Ectodermal cell (in vitro differentiated cells): ENCODE data around the gene ZDHHC3.

Source experiments
- H3K27ac ChIP-seq: 2 replicates; pipeline ENCODE4 v1.7.0; 2013; ENCODE audit warnings: mild to moderate bottlenecking, low read depth, low read length; ENCODE audit not compliant: insufficient read depth, poor library complexity, severe bottlenecking
- H3K27me3 ChIP-seq: 2 replicates; pipeline ENCODE4 v1.7.0; 2013; ENCODE audit warnings: mild to moderate bottlenecking, low read length; ENCODE audit not compliant: insufficient read depth, control insufficient read depth, poor library complexity, severe bottlenecking
- H3K36me3 ChIP-seq: one replicate; pipeline ENCODE4 v1.7.0; 2013; ENCODE audit warnings: low read length; ENCODE audit not compliant: control insufficient read depth, insufficient read depth
- H3K4me1 ChIP-seq: one replicate; pipeline ENCODE4 v1.7.0; 2013; ENCODE audit warnings: low read length; ENCODE audit not compliant: control insufficient read depth, insufficient read depth
- H3K4me3 ChIP-seq: 2 replicates; pipeline ENCODE4 v1.7.0; 2013; ENCODE audit warnings: low read depth, low read length, control low read depth; ENCODE audit not compliant: insufficient read depth
- H3K9me3 ChIP-seq: 2 replicates; pipeline ENCODE4 v1.7.0; 2013; ENCODE audit warnings: mild to moderate bottlenecking, low read length, moderate library complexity; ENCODE audit not compliant: control insufficient read depth
- WGBS, 2 experiments: methylation state at CpG; one replicate each; pipeline ENCODE4 v1.1.7; 2013; ENCODE audit warnings: missing lambda C conversion rate in 2 of 2; 5-methylcytosine and 5-hydroxymethylcytosine counted together

Gene ZDHHC3

DNA sequence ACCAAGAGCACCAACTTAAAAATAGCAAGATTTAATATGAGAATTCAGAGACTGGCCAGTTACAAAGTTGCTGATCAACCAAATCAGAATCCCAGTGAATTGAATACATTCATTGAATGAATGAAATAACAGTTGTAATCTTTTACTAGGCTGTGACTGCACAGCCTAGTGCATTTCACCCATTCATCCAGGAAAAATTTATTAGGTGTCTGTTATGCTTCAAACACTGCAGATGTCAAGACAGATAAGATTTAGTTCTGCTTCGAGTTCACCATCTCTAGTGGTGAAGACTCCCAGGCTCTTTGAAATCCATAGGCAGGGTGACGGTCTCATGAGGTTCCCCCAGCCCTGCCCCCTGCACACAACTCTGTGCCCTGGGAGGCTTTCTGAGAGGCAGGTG is 72.7 kb downstream of the ZDHHC3 start:
- H3K9me3 ChIP-seq = no peaks in the 10 kb centered on the region
- H3K4me1 ChIP-seq = no peaks in the 10 kb centered on the region
- WGBS, 2 experiments = 96% methylated on average over 2 of the region's 2 CpGs
- no peak overlapping the region for H3K27ac ChIP-seq
- H3K36me3 ChIP-seq = no peaks in the 10 kb centered on the region
- no peak overlapping the region for H3K4me3 ChIP-seq
- no peaks in the 10 kb centered on the region for H3K27me3 ChIP-seq

- 95% methylated on average over 4 of the region's 4 CpGs for WGBS, 2 experiments
- H3K9me3 ChIP-seq = no peaks in the 10 kb centered on the region
- H3K27me3 ChIP-seq = no peaks in the 10 kb centered on the region
- H3K36me3 ChIP-seq = no peaks in the 10 kb centered on the region
- no peak overlapping the region for H3K4me3 ChIP-seq
- no peaks in the 10 kb centered on the region for H3K4me1 ChIP-seq
- no peak overlapping the region for H3K27ac ChIP-seq
These were observed 73.3 kb downstream of the ZDHHC3 start for GRCh38 chr3:44902628-44903027.

- Histone ChIP-seq H3K9me3 (no peaks in the 10 kb centered on the region), H3K27me3 (no peaks in the 10 kb centered on the region), H3K4me1 (no peaks in the 10 kb centered on the region), H3K4me3 (no peak overlapping the region), H3K36me3 (no peaks in the 10 kb centered on the region), H3K27ac (no peak overlapping the region)
- WGBS, 2 experiments = 83 to 87% methylated on average over 13 of the region's 13 CpGs
These were observed 76.1 kb downstream of the ZDHHC3 start for GRCh38 chr3:44899683-44900367.

DNA sequence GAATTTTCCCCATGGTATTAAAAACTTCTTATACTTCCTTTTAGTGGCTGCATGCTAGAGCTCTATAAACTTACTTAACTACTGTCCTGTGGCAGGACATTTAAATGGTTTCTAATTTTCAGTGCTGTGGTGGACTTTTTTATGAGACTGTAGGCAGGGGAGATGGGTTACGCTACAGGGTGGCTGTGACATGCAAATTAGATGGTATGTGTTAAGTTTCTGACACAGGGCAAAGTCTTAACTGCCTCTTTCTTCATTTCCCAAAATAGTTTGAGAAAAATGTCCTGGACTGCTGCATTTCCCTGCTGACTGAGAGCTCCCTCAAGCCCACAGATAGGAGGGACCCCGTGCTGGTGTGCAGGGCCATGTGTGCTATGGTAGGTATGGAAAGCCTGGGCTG is 79.5 kb downstream of the ZDHHC3 start:
- no peak overlapping the region for H3K27ac ChIP-seq
- WGBS, 2 experiments = 84 to 93% methylated on average over 2 of the region's 2 CpGs

DNA sequence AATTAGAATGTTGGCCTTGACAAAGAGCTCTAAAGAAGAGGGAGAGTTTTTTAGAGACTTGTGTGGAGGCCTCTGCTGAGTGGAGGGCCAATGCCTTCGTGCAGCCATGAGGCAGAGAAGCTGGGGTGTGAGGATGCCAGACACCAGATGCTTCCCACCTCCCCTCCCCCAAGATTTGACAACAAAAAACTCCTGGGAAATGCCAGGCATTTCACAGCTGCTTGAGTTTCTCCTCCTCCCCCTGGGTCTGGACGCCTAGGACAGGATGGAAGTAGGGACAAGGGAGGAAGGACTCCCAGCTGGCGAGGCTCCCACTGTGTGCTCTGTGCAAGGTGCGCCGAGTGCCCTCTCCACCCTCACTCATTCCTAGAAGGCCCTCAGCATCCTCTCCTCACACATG is 81.5 kb downstream of the ZDHHC3 start:
- Histone ChIP-seq H3K27ac (no peak overlapping the region), H3K27me3 (no peaks in the 10 kb centered on the region), H3K4me3 (no peak overlapping the region), H3K4me1 (peaks cover 5% of the 10 kb centered on the region), H3K36me3 (no peaks in the 10 kb centered on the region), H3K9me3 (no peaks in the 10 kb centered on the region)
- 51 to 53% methylated on average over 5 of the region's 5 CpGs for WGBS, 2 experiments

More for the DNA sequence above, 79.5 kb downstream of the ZDHHC3 start:
- Histone ChIP-seq H3K9me3 (no peaks in the 10 kb centered on the region), H3K4me3 (no peak overlapping the region), H3K36me3 (no peaks in the 10 kb centered on the region), H3K27me3 (no peaks in the 10 kb centered on the region), H3K4me1 (peaks cover 5% of the 10 kb centered on the region)

DNA sequence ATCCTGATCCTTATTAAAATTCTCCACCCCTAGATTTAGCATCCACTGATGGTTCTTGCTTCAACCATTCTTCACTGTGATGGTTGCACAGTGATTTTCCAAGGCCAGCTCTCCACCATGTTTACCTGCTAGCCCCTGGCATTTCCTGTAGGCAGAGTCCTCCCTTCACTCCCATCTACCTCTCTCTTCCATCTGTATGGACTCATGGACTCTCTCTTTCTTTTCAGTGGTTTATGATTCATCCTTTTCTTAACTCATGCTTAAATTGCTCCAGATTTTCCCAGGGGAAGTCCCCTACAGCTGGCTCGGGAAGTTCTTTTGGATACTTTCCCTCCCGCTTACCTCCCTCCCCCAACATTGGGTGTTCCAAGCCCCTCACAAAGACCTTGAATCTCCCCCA is 82.9 kb downstream of the ZDHHC3 start:
- Histone ChIP-seq H3K4me3 (no peak overlapping the region), H3K9me3 (no peaks in the 10 kb centered on the region), H3K27me3 (no peaks in the 10 kb centered on the region), H3K4me1 (peaks cover 5% of the 10 kb centered on the region), H3K27ac (no peak overlapping the region), H3K36me3 (no peaks in the 10 kb centered on the region)
- 88 to 92% methylated on average over 2 of the region's 2 CpGs for WGBS, 2 experiments

DNA sequence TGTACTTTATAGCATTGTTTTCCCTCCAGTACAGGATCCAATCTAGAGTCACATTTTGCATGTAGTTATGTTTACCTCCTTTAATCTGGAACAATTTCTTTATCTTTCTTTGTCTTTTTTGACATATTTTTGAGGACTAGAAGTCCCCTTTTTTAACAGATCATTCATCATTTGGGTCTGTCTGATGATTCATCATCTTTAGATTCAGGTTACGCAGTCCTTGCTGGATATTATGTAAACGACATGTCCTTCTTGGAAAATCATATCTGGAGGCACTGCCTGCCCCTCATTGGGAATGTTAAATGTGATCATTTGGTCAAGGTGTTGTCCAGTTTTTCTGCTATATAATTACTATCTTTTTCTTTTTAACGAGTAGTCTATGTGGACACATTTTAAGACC is 83.3 kb downstream of the ZDHHC3 start:
- 93 to 97% methylated on average over 3 of the region's 3 CpGs for WGBS, 2 experiments
- H3K27ac ChIP-seq = no peak overlapping the region
- H3K27me3 ChIP-seq = no peaks in the 10 kb centered on the region
- H3K4me3 ChIP-seq = no peak overlapping the region
- H3K36me3 ChIP-seq = no peaks in the 10 kb centered on the region
- H3K4me1 ChIP-seq = peaks cover 5% of the 10 kb centered on the region
- no peaks in the 10 kb centered on the region for H3K9me3 ChIP-seq

- 88 to 94% methylated on average over 3 of the region's 3 CpGs for WGBS, 2 experiments
These were observed 85.1 kb downstream of the ZDHHC3 start for GRCh38 chr3:44890852-44891251.

GRCh38 chr3:44890258-44890657 is 85.7 kb downstream of the ZDHHC3 start:
- WGBS, 2 experiments = 75 to 78% methylated on average over 3 of the region's 3 CpGs
- Histone ChIP-seq H3K9me3 (no peaks in the 10 kb centered on the region), H3K27ac (no peak overlapping the region)

More at GRCh38 chr3:44890852-44891251, 85.1 kb downstream of the ZDHHC3 start:
- Histone ChIP-seq H3K4me3 (no peak overlapping the region), H3K36me3 (no peaks in the 10 kb centered on the region), H3K4me1 (peaks cover 5% of the 10 kb centered on the region), H3K27me3 (no peaks in the 10 kb centered on the region), H3K9me3 (no peaks in the 10 kb centered on the region), H3K27ac (no peak overlapping the region)

DNA sequence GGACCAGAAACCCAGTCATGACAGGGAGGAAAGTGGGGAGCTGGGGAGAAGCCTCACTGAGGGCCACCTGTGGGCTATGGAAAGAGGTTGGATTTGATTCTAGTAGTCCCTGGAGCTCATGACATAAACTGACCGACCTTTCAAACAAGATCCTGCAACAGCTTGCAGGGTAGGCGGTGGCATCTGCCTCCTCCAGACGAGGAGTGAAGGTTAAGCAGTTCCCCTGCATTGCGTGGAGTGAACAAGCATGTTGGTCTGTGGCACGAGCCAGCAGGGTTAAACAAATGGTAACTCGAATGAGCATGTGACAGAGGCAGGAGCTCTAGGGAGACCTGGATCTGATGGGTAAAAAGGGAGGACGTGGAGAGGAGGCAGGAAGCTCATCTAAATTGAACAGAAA is 88.9 kb downstream of the ZDHHC3 start:
- whole genome bisulfite sequencing, 2 experiments = 88 to 92% methylated on average over 7 of the region's 7 CpGs
- Histone ChIP-seq H3K4me1 (no peaks in the 10 kb centered on the region), H3K9me3 (no peaks in the 10 kb centered on the region), H3K4me3 (no peak overlapping the region), H3K27ac (no peak overlapping the region), H3K27me3 (no peaks in the 10 kb centered on the region), H3K36me3 (no peaks in the 10 kb centered on the region)

More at GRCh38 chr3:44890258-44890657, 85.7 kb downstream of the ZDHHC3 start:
- H3K4me1 ChIP-seq = peaks cover 5% of the 10 kb centered on the region
- H3K36me3 ChIP-seq = no peaks in the 10 kb centered on the region
- no peak overlapping the region for H3K4me3 ChIP-seq
- H3K27me3 ChIP-seq = no peaks in the 10 kb centered on the region
